ENCODE data around the gene GPRC5A.

DNA sequence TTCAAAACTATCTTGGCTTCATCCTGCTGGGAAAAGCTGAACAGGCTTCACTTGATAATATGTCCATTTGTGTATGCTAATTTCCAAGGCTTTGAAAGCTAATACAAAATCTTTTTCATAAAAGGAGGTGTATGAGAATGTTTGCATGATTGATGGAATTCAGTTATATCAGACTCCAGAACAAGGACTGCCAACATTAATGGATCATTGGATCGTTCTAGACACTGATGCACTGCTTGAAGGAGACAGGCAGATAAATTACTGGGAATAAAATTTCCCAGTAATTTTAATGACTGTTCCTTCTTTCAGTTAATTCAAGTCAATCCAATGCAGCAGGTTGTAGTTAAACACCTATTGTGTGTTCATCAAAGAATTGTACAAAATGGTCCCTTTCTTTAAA lies 60.1 kb downstream of the GPRC5A start:
- TF ChIP-seq, protein P1, sequence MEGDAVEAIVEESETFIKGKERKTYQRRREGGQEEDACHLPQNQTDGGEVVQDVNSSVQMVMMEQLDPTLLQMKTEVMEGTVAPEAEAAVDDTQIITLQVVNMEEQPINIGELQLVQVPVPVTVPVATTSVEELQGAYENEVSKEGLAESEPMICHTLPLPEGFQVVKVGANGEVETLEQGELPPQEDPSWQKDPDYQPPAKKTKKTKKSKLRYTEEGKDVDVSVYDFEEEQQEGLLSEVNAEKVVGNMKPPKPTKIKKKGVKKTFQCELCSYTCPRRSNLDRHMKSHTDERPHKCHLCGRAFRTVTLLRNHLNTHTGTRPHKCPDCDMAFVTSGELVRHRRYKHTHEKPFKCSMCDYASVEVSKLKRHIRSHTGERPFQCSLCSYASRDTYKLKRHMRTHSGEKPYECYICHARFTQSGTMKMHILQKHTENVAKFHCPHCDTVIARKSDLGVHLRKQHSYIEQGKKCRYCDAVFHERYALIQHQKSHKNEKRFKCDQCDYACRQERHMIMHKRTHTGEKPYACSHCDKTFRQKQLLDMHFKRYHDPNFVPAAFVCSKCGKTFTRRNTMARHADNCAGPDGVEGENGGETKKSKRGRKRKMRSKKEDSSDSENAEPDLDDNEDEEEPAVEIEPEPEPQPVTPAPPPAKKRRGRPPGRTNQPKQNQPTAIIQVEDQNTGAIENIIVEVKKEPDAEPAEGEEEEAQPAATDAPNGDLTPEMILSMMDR (conservative IDR thresholded peaks at IDR 0.05; ENCODE audit: low read depth, low read length) = no peak
- TF ChIP-seq EZH2 (IDR thresholded peaks at IDR 0.05; ENCODE audit: borderline replicate concordance, low read depth, low read length, poor library complexity, severe bottlenecking) = no peak

All from A673 (cell line).